MM.1S (cell line): ENCODE data around the gene SORBS2.

ENCODE experiments used
- DNase-seq: peaks from one replicate; pipeline ENCODE4 v3.0.0-alpha.2; 2015
- H2AFZ ChIP-seq: fragments of 300-600 bp; sonication (generic); 2 replicates; pipeline ENCODE4 v1.6.0; 2016; ENCODE audit warnings: antibody characterized with exemption, low read length
- H3F3A ChIP-seq: fragments of 300-600 bp; sonication (generic); 2 replicates; pipeline ENCODE4 v1.6.1; 2016; ENCODE audit warnings: mild to moderate bottlenecking, antibody characterized with exemption, low read length, moderate library complexity, mixed read lengths; ENCODE audit not compliant: insufficient read depth
- H3K27ac ChIP-seq: fragments of 300-600 bp; sonication (generic); 2 replicates; pipeline ENCODE4 v1.5.1; 2016; ENCODE audit warnings: mild to moderate bottlenecking, low read length
- H3K27me3 ChIP-seq: fragments of 300-600 bp; sonication (generic); replicated peaks from 2 replicates; pipeline ENCODE4 v1.6.0; 2016; ENCODE audit warnings: low read length; ENCODE audit not compliant: insufficient read depth
- H3K36me3 ChIP-seq: fragments of 300-600 bp; sonication (generic); replicated peaks from 2 replicates; pipeline ENCODE4 v1.6.1; 2016; ENCODE audit warnings: mild to moderate bottlenecking, low read length, mixed read lengths; ENCODE audit not compliant: insufficient read depth
- H3K4me1 ChIP-seq: fragments of 300-600 bp; sonication (generic); 2 replicates; pipeline ENCODE4 v1.6.1; 2016; ENCODE audit warnings: low read length, mixed read lengths
- H3K4me2 ChIP-seq: fragments of 300-600 bp; sonication (generic); 2 replicates; pipeline ENCODE4 v1.6.0; 2016; ENCODE audit warnings: low read depth, low read length
- H3K4me3 ChIP-seq: fragments of 300-600 bp; sonication (generic); 2 replicates; pipeline ENCODE4 v1.5.1; 2016; ENCODE audit warnings: low read length, mixed read lengths
- H3K79me2 ChIP-seq: fragments of 300-600 bp; sonication (generic); 2 replicates; pipeline ENCODE4 v1.6.1; 2016; ENCODE audit warnings: mixed run types, low read length, mixed read lengths
- H3K9ac ChIP-seq: fragments of 300-600 bp; sonication (generic); 2 replicates; pipeline ENCODE4 v1.6.1; 2016; ENCODE audit warnings: low read length, mixed read lengths
- H3K9me2 ChIP-seq: fragments of 300-600 bp; sonication (generic); replicated peaks from 2 replicates; pipeline ENCODE4 v1.6.1; 2016; ENCODE audit warnings: mild to moderate bottlenecking, low read length, mixed read lengths; ENCODE audit not compliant: insufficient read depth
- H3K9me3 ChIP-seq: fragments of 300-600 bp; sonication (generic); replicated peaks from 2 replicates; pipeline ENCODE4 v1.6.1; 2016; ENCODE audit warnings: mild to moderate bottlenecking, low read length, mixed read lengths; ENCODE audit not compliant: insufficient read depth
- H4K20me1 ChIP-seq: fragments of 300-600 bp; sonication (generic); 2 replicates; pipeline ENCODE4 v1.6.1; 2016; ENCODE audit warnings: mild to moderate bottlenecking, low read length, moderate library complexity, mixed read lengths; ENCODE audit not compliant: insufficient read depth
- CTCF ChIP-seq: fragments of 300-600 bp; sonication (generic); IDR thresholded peaks from 2 replicates; pipeline ENCODE4 v1.5.1; 2016; ENCODE audit warnings: antibody characterized with exemption, low read length, mixed read lengths
- EZH2 ChIP-seq: fragments of 300-600 bp; sonication (generic); optimal IDR thresholded peaks from 2 replicates; pipeline ENCODE3; 2017; ENCODE audit warnings: low read depth, mild to moderate bottlenecking, antibody characterized with exemption, low read length, mixed read lengths
- EZH2phosphoT487 ChIP-seq: fragments of 300-600 bp; sonication (generic); IDR thresholded peaks from 2 replicates; pipeline ENCODE4 v1.6.1; 2018; ENCODE audit warnings: antibody characterized with exemption, low read length

Gene SORBS2

GRCh38 chr4:185589067-185589836 lies 222.7 kb downstream of the SORBS2 start:
- peaks cover 54% of the 10 kb centered on the region for H3K4me1 ChIP-seq
- no peaks in the 10 kb centered on the region for H3K9me2 ChIP-seq
- no peaks in the 10 kb centered on the region for H3K9me3 ChIP-seq
- H3K36me3 ChIP-seq, result no peaks in the 10 kb centered on the region
- DNase-seq, result no peak
- H3K79me2 ChIP-seq, result no peaks in the 10 kb centered on the region
- H3K4me2 ChIP-seq, result no peak overlapping the region
- H3F3A ChIP-seq, result peaks cover 28% of the 10 kb centered on the region
- no peaks in the 10 kb centered on the region for H4K20me1 ChIP-seq
- no peak for TF ChIP-seq CTCF
- no peak for TF ChIP-seq EZH2
- no peak for TF ChIP-seq EZH2phosphoT487
- no peak overlapping the region for H3K9ac ChIP-seq
- no peak overlapping the region for H3K4me3 ChIP-seq
- H3K27me3 ChIP-seq, result no peaks in the 10 kb centered on the region
- no peak overlapping the region for H3K27ac ChIP-seq
- H2AFZ ChIP-seq, result no peak overlapping the region

GRCh38 chr4:185587427-185588161 lies 224.4 kb downstream of the SORBS2 start:
- DNase-seq, result peak; percentile 97

GRCh38 chr4:185587030-185587426 lies 225.0 kb downstream of the SORBS2 start:
- H3K4me3 ChIP-seq, result peak overlapping the region; percentile 43
- no peaks in the 10 kb centered on the region for H3K27me3 ChIP-seq
- H3K4me1 ChIP-seq, result peaks cover 38% of the 10 kb centered on the region
- H3K4me2 ChIP-seq, result peak overlapping the region; percentile 99
- H3F3A ChIP-seq, result peaks cover 19% of the 10 kb centered on the region
- DNase-seq, result no peak
- H3K9me3 ChIP-seq, result no peaks in the 10 kb centered on the region
- TF ChIP-seq CTCF (no peak), EZH2phosphoT487 (no peak), EZH2 (no peak)
- no peaks in the 10 kb centered on the region for H4K20me1 ChIP-seq
- H3K9me2 ChIP-seq, result no peaks in the 10 kb centered on the region
- H3K36me3 ChIP-seq, result no peaks in the 10 kb centered on the region
- no peak overlapping the region for H2AFZ ChIP-seq
- peak overlapping the region; percentile 98 for H3K9ac ChIP-seq
- peak overlapping the region; percentile 99 for H3K27ac ChIP-seq
- no peaks in the 10 kb centered on the region for H3K79me2 ChIP-seq

More at GRCh38 chr4:185587427-185588161, 224.4 kb downstream of the SORBS2 start:
- Histone ChIP-seq H3F3A (peaks cover 24% of the 10 kb centered on the region), H3K27me3 (no peaks in the 10 kb centered on the region), H3K79me2 (no peaks in the 10 kb centered on the region), H3K9ac (peak overlapping the region; percentile 98), H2AFZ (peak overlapping the region; percentile 57; the same call in 1 of the 2 replicates), H3K4me2 (peak overlapping the region; percentile 99), H4K20me1 (no peaks in the 10 kb centered on the region), H3K4me3 (peak overlapping the region; percentile 65), H3K9me3 (no peaks in the 10 kb centered on the region), H3K36me3 (no peaks in the 10 kb centered on the region), H3K27ac (peak overlapping the region; percentile 99), H3K9me2 (no peaks in the 10 kb centered on the region), H3K4me1 (peaks cover 44% of the 10 kb centered on the region)
- TF ChIP-seq EZH2 (no peak), EZH2phosphoT487 (no peak), CTCF (no peak)
